Stimulated activated CD4-positive, alpha-beta T cell treated with anti-CD3 and anti-CD28 coated beads, Interleukin-1b, Interleukin-23, amount 100 ng/mL, for 1 hour (primary cell): ENCODE measurements around the gene CHKB.

Experiments
- DNase-seq, 2 donors: peaks; one replicate each; pipeline ENCODE4 v3.0.0-alpha.2; 2020; ENCODE audit warnings: low read depth in 2 of 2

CHKB gene

DNA sequence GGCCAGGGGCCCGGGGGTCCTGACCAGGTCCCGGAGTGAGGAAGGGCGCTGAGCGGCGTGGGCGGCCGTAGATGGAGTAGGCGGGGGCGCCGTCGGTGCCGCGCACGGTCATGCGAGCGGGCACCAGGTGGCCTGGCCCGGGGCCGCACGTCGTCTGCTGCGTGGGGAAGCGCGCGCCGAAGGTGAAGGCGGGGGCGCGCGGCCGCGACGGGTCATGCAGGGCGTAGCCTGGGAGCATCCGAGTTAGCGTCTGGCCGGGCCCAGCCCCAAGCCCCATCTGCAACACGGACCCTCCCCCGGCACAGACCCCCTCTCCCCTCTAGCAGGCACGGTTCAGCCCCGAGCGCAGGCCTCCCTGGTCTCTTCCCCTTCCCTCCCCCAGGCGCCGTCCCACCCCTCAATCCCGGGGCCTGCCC lies 51.1 kb downstream of the CHKB start:
- DNase-seq, result peak in 1 of 2 donors; percentile 47

DNA sequence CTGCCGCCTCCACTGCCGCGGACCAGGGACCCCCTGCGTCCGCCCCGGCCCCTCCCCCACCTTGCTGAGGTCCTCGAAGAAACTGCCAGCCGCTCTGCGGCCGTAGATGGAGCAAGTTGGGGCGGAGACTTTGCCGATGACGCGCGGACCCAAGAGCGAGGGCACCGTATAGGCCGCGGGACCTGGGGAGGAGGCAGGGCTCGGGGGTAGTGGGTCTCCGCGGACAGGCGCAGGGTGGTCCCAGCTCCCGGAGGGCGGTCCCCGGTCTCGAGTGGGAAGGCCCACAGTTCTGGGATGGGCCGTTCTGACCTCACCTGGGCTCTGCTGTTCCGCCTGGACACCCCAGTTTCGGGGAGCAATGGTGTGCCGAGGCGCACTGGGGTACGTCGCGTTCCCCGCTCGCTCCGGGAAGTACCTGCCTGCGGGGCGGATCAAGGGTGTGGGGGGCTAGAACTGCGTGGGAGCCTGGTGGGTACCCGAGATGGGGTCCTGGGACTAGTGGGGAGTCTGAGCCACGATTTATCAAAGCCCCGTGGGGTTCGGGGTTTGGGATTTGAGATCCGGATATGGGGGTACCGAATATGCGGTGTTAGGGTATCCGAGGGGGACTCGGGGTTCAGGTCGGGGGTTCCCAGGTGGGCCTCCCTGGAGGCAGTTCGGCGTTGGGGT lies 51.6 kb downstream of the CHKB start:
- peak; percentile 56 to 59 for DNase-seq

DNA sequence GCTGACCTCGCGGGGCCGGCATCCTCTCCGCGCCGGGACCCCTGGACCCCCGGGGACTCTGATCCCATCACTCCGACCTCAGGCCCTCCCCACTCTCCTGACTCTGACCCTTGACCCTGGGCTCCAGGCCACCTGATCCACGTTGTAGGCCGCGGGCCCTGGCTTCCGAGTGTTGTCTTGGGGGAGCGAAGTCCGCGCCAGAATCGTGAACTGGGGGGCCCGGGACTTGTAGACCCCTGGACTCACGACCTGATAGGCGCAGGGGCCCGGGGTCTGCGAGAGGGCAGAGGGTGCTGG lies 52.1 kb downstream of the CHKB start:
- no peak for DNase-seq

DNA sequence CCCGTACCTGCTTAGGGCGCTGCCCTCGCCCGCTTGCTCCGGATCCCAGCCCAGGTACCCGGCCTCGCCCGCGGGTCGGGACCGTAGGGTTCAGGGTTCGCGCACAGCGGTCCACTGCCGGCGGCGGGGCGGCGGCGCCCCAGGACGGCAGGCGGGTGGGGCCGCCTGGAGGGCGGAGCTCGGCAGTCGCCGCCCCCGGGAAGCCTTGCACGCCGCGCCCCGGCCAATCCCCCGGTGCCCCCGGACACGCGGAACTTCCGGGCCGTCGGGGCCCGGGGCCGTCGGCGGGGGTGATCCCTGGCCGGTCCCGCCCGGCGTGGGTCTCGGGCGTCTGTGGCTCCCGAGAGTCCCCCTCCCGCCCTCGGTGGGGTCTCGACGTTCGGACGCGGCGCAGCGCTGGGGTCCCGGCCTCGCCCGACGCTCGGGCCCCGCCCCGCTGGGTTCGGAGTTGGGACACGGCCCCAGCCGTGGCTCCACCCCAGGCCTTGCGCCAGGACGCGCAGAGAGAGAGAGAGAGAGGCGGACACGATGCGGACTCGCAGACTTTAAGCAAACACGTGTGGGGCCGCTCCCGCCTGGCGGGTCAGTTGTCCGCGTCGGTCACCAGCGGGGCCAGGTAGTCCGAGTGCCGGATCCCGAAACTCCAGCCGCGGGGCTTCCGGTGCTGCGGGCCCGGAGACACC lies 52.6 kb downstream of the CHKB start, which contains the start of gene TYMP:
TSS of gene TYMP (minus strand) at position 116 of the 683 bp plus-strand sequence. CDS start 303 bp downstream, outside the sequence.
- DNase-seq, result no peak

DNA sequence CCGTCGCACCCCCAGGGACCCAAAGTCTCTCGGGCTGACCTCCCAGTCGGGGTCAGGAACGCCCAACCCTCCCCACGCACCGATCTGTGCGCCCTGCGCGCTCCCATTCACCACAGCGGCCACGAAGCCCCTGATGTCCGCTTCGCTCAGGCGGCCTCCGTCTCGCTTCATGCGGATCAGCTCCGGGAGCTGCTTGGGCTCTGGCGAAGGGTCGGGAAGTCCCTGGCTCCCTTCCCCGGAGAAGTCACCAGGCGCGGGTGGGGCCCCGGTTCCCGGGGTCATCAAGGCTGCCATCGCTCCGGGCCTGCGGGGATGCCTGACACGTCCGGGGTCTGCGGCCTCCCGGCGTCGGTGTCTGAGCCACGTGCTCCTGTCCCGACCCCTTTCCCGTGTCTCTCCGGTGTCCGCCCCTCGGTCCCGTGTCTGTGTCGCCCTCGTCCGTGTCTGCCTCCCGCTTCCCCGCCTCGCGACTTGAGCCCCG lies 53.2 kb downstream of the CHKB start:
- no peak for DNase-seq
